Astrocyte of the spinal cord (primary cell): ENCODE results near the gene SLC47A1.

Experiments
- DNase-seq: peaks from one replicate; pipeline ENCODE4 v3.0.0; 2011; ENCODE audit warnings: low read depth, low spot score
- H3K4me3 ChIP-seq: 2 replicates; pipeline ENCODE4 v1.5.1; 2011; ENCODE audit warnings: low read depth, mild to moderate bottlenecking, low read length, moderate library complexity
- CTCF ChIP-seq: IDR thresholded peaks from 2 replicates; pipeline ENCODE4 v1.5.1; 2012; ENCODE audit warnings: low read depth, mild to moderate bottlenecking, low read length, inconsistent platforms
- in situ Hi-C: cut with HindIII; loops from 2 replicates; pipeline ENCODE4 v1.10.0; 2017; ENCODE audit warnings: low sequenced_read_pairs

SLC47A1 gene

DNA sequence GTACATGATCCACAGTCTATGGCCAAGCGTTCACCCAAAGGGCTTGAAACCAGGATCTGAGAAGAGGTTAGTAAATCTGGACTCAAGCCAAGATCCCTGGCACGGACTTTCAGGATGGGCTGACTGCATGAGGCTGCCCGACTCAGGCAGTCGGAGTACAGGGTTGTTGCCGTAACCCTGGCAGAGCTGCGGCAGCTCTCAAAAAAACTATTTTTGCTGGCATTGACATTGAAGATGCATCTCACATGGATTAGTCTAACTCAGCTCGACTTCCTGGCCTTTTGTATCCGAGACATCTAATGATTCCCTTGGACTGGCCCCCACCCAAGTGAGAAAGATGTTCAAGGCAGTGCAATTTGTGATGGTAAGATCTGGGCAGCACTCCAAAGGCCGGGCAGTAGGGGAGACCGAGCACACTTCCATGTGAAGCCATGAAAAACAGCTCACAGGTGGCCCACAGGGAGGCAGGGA, 6.2 kb downstream of the SLC47A1 start:
- no peak overlapping the region for H3K4me3 ChIP-seq
- DNase-seq = no peak
- in situ Hi-C loops = no loop called here
- no peak for TF ChIP-seq CTCF

- in situ Hi-C loops = no loop called here
- no peak overlapping the region for H3K4me3 ChIP-seq
- TF ChIP-seq CTCF = no peak
- DNase-seq = no peak
Measured at GRCh38 chr17:19540706-19541370, 7.2 kb downstream of the SLC47A1 start.

- in situ Hi-C loops = no loop called here
- H3K4me3 ChIP-seq = no peak overlapping the region
- no peak for DNase-seq
- no peak for TF ChIP-seq CTCF
Measured at GRCh38 chr17:19541445-19541844, 7.8 kb downstream of the SLC47A1 start.

DNA sequence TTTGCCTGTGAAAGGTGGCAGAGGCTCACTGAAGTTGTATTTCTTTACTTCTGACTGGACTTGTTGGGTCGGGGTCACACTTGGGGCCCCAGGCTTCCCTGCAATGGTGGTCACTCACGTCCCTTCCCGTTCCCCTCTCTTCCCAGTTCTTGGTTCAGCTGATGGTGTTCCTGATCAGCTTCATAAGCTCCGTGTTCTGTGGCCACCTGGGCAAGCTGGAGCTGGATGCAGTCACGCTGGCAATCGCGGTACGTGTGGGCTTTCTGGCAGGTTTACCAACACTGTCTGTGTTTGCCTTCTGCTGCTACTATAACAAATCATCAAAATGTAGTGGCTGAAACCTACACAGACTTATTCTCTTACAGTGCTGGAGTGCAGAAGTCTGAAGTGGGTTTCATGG, 8.6 kb downstream of the SLC47A1 start:
- no peak overlapping the region for H3K4me3 ChIP-seq
- no peak for TF ChIP-seq CTCF
- in situ Hi-C loops = no loop called here
- DNase-seq = no peak

DNA sequence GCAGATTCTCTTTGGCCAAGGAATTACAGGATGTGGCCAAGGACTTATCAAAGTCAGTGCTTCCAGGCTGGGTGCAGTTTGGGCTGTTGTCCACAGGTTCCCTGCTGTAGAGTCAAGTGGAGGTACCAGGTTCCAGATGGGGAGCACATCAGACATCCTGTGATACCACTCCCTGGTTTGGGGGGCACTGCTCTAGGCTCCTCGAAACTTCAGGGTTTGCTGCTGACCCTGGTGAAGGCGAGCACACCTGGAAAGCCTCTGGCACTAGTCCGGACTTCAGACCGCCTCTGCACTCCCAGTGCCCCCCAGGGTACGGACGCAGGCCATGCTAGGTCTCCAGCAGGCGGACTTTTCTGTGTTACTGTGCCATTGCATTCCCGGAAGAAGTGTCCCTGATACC, 10.7 kb downstream of the SLC47A1 start:
- DNase-seq = no peak
- H3K4me3 ChIP-seq = no peak overlapping the region

DNA sequence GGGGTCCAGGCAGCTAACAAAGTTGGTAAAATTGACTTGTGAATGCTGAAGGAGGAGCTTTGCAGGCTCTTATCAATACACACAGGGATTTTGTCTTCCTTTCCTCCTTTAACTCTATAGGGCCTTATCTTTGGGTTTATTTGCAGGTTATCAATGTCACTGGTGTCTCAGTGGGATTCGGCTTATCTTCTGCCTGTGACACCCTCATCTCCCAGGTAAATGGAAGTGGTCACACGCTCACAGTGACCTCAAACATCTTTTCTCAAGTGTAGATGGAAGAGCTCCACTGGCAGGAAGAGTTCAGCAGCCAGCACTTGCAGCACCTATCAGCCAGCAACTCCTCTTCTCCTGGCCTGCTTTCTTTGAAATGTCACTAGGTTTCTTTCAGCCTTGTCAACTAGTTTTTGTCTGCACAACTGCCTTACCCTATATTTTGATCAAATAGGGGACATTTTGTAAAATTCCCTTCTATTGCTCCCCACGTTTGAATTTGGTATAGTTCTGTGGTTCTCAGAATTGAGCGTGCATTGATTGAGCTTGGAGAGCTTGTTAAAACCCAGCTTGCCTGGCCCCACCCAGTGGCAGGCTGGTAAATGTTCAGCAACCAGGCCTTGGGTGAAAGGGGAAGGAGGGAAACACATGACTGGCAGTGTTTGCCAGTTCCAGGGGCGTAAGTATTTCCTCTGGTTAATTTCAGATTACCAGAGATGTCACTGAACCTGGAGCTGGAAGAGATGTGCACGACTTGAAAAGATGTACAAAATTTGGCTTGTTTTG, 12.8 kb downstream of the SLC47A1 start:
- no peak for TF ChIP-seq CTCF
- no peak for DNase-seq
- no peak overlapping the region for H3K4me3 ChIP-seq
- in situ Hi-C loops = no loop called here

More for the DNA sequence above, 10.7 kb downstream of the SLC47A1 start:
- in situ Hi-C loops = no loop called here
- TF ChIP-seq CTCF = no peak
